Measurements from ENCODE around the gene FAM168B. TPM values are rescaled to one million over a fixed set of nuclear protein-coding genes. Genes with fewer than 3 reads are reported as not detected.

The FAM168B gene
- total RNA-seq, 4 donors from 2014 or later = 147 to 172 (median 157) TPM

GRCh38 chr2:131004446-131005209, 88.6 kb downstream of the FAM168B start:
- no peaks in the 10 kb centered on the region for H3K4me1 ChIP-seq
- H3K27ac ChIP-seq = no peak overlapping the region
- H3K9me3 ChIP-seq = no peaks in the 10 kb centered on the region
- no peak for ATAC-seq
- in situ Hi-C loops (cut with MboI; ENCODE audit: low sequenced_read_pairs in 4 of 4) = no loop called here
- intact Hi-C loops (cut with DNase I; ENCODE audit: low total_unique reads) = no loop called here
- peaks cover 0 to 2% (median 0%) of the 10 kb centered on the region in 3 donors for H3K27me3 ChIP-seq
- no peak for DNase-seq
- TF ChIP-seq CTCF (IDR thresholded peaks at IDR 0.05 in 4 of 5, conservative IDR thresholded peaks at IDR 0.05 in 1 of 5) = no peak
- TF ChIP-seq POLR2A (IDR thresholded peaks at IDR 0.05) = no peak
- H3K36me3 ChIP-seq = no peaks in the 10 kb centered on the region
- no peak overlapping the region for H3K4me3 ChIP-seq

- Histone ChIP-seq H3K9me3 (no peaks in the 10 kb centered on the region), H3K4me1 (no peaks in the 10 kb centered on the region), H3K4me3 (no peak overlapping the region), H3K36me3 (no peaks in the 10 kb centered on the region), H3K27me3 (peaks cover 0 to 4% (median 0%) of the 10 kb centered on the region in 3 donors), H3K27ac (no peak overlapping the region)
- in situ Hi-C loops (cut with MboI; ENCODE audit: low sequenced_read_pairs in 4 of 4) = no loop called here
- DNase-seq (no peak), ATAC-seq (no peak)
- intact Hi-C loops (cut with DNase I; ENCODE audit: low total_unique reads) = no loop called here
- no peak for TF ChIP-seq CTCF (IDR thresholded peaks at IDR 0.05 in 4 of 5, conservative IDR thresholded peaks at IDR 0.05 in 1 of 5)
- TF ChIP-seq POLR2A (IDR thresholded peaks at IDR 0.05) = no peak
These were observed 94.7 kb downstream of the FAM168B start for GRCh38 chr2:130998561-130998960.

Other genes starting within 250 kb of the FAM168B start
- gene PLEKHB2, start 11.9 kb upstream of the FAM168B start, total RNA-seq = 100 to 1,000 TPM in 1 of 4 donors, 10 to 100 TPM in 3; 24.0 to 105 (median 68.3) TPM
- not detected for gene POTEE, start 116.1 kb upstream of the FAM168B start, total RNA-seq

Measured in gastrocnemius medialis (tissue), 4 donors.